CD14-positive monocyte (primary cell): ENCODE measurements around the gene CYP26A1. TPM values are rescaled to one million over a fixed set of nuclear protein-coding genes. Genes with fewer than 3 reads are reported as not detected.
A peak's percentile ranks its signal among the peaks of the same experiment; 100 is the strongest.

Experiments
- DNase-seq, 3 donors: peaks; one replicate each; pipeline ENCODE4 v3.0.0-alpha.2; 2011 to 2022
- H2AFZ ChIP-seq: 2 replicates; pipeline ENCODE4 v1.6.0; 2012; ENCODE audit warnings: mild to moderate bottlenecking, low read depth, low read length, inconsistent platforms; ENCODE audit not compliant: insufficient read depth, poor library complexity, severe bottlenecking
- H3K27ac ChIP-seq, 2 donors: 1 replicate in 1 of 2; 2 replicates in 1 of 2; pipeline ENCODE4 v1.5.1; 2012 to 2013; ENCODE audit warnings: low read length in 2 of 2, control low read depth in 1 of 2, inconsistent platforms in 1 of 2, low read depth in 1 of 2, mild to moderate bottlenecking in 1 of 2
- H3K27me3 ChIP-seq, 2 donors: one replicate each; pipeline versions ENCODE4 v1.6.0 to v1.6.1; 2011 to 2013; ENCODE audit warnings: low read length in 2 of 2; ENCODE audit not compliant: control insufficient read depth in 2 of 2, insufficient read depth in 2 of 2
- H3K36me3 ChIP-seq, 2 donors: replicated peaks in 1 of 2; 1 replicate in 1 of 2; 2 replicates in 1 of 2; pipeline versions ENCODE4 v1.5.1 to v1.6.1; 2012 to 2013; ENCODE audit warnings: low read length in 2 of 2, control low read depth in 1 of 2, inconsistent platforms in 1 of 2, mild to moderate bottlenecking in 1 of 2; ENCODE audit not compliant: insufficient read depth in 2 of 2, control insufficient read depth in 1 of 2
- H3K4me1 ChIP-seq, 2 donors: 1 replicate in 1 of 2; 2 replicates in 1 of 2; pipeline versions ENCODE4 v1.5.1 to v1.6.1; 2012 to 2013; ENCODE audit warnings: low read length in 2 of 2, control low read depth in 1 of 2, inconsistent platforms in 1 of 2, mild to moderate bottlenecking in 1 of 2, moderate library complexity in 1 of 2; ENCODE audit not compliant: insufficient read depth in 2 of 2, control insufficient read depth in 1 of 2
- H3K4me2 ChIP-seq: replicated peaks from 2 replicates; pipeline ENCODE3; 2012; ENCODE audit warnings: low read length, moderate library complexity, mild to moderate bottlenecking; ENCODE audit not compliant: poor library complexity, severe bottlenecking; ENCODE audit errors: extremely low read depth
- H3K4me3 ChIP-seq, 3 experiments: fragments of 200-600 bp in 1 of 3; sonication (generic) in 1 of 3; replicated peaks in 1 of 3; 1 replicate in 2 of 3; 2 replicates in 1 of 3; pipeline ENCODE4 v1.5.1; 2011 to 2013; ENCODE audit warnings: low read length in 3 of 3, mild to moderate bottlenecking in 3 of 3, control low read depth in 2 of 3, low read depth in 2 of 3, inconsistent platforms in 1 of 3, moderate library complexity in 1 of 3
- H3K79me2 ChIP-seq: 2 replicates; pipeline ENCODE4 v1.6.0; 2012; ENCODE audit warnings: mild to moderate bottlenecking, control low read depth, inconsistent platforms, low read length, moderate library complexity; ENCODE audit not compliant: insufficient read depth
- H3K9ac ChIP-seq: 2 replicates; pipeline ENCODE4 v1.6.0; 2017; ENCODE audit warnings: low read length, mild to moderate bottlenecking; ENCODE audit not compliant: insufficient read depth, poor library complexity, severe bottlenecking
- H3K9me3 ChIP-seq, 2 donors: replicated peaks in 1 of 2; 1 replicate in 1 of 2; 2 replicates in 1 of 2; pipeline versions ENCODE4 v1.5.1 to v1.6.1; 2012 to 2013; ENCODE audit warnings: low read length in 2 of 2, control low read depth in 1 of 2; ENCODE audit not compliant: control insufficient read depth in 1 of 2, insufficient read depth in 1 of 2
- H4K20me1 ChIP-seq: 2 replicates; pipeline ENCODE4 v1.6.0; 2012; ENCODE audit warnings: mild to moderate bottlenecking, low read length, control low read depth, moderate library complexity; ENCODE audit not compliant: insufficient read depth
- H3K27ac Mint-ChIP-seq, 7 donors: one replicate each; pipeline ENCODE4 v1.8.0; 2020; ENCODE audit warnings: mild to moderate bottlenecking in 7 of 7, mixed read lengths in 7 of 7, moderate library complexity in 6 of 7, inconsistent platforms in 2 of 7
- H3K27me3 Mint-ChIP-seq, 3 donors: one replicate each; pipeline ENCODE4 v1.8.0; 2021 to 2022; ENCODE audit warnings: low read depth in 3 of 3, mild to moderate bottlenecking in 3 of 3, mixed read lengths in 3 of 3, moderate library complexity in 3 of 3, inconsistent platforms in 1 of 3
- H3K36me3 Mint-ChIP-seq, 2 donors: one replicate each; pipeline ENCODE4 v1.8.0; 2020; ENCODE audit warnings: mixed read lengths in 2 of 2, inconsistent platforms in 1 of 2, mild to moderate bottlenecking in 1 of 2
- H3K4me1 Mint-ChIP-seq: one replicate; pipeline ENCODE4 v1.8.0; 2020; ENCODE audit warnings: mild to moderate bottlenecking, mixed read lengths
- H3K4me3 Mint-ChIP-seq, 2 donors: one replicate each; pipeline ENCODE4 v1.8.0; 2020; ENCODE audit warnings: mild to moderate bottlenecking in 2 of 2, mixed read lengths in 2 of 2, moderate library complexity in 1 of 2
- H3K9me3 Mint-ChIP-seq, 7 donors: one replicate each; pipeline ENCODE4 v1.8.0; 2020 to 2022; ENCODE audit warnings: mixed read lengths in 7 of 7, mild to moderate bottlenecking in 6 of 7, moderate library complexity in 6 of 7, inconsistent platforms in 2 of 7
- CTCF ChIP-seq: fragments of 200-600 bp; IDR thresholded peaks from one replicate; pipeline ENCODE4 v1.8.0; 2022; ENCODE audit warnings: antibody characterized with exemption, mild to moderate bottlenecking
- WGBS: methylation state at CpG from one replicate; pipeline ENCODE4 v1.1.5; 2013; ENCODE audit warnings: missing lambda C conversion rate; ENCODE audit not compliant: insufficient coverage; 5-methylcytosine and 5-hydroxymethylcytosine counted together
- intact Hi-C, 2 donors: fragments of 100-400 bp; cut with micrococcal nuclease; formaldehyde crosslinking; loops; one replicate each; pipeline versions ENCODE4 v1.15.0 to v1.15.1; 2023
- polyA plus RNA-seq, 3 donors: library from polyadenylated mRNA; depleted of rRNA in 1 of 3; unstranded in 2 of 3; stranded (reverse) in 1 of 3; fragments of 300-500 nt in 2 of 3; fragments of >200 nt in 1 of 3; fragmentation: Illumina TruSeq in 2 of 3; gene quantifications; 1 replicate in 2 of 3; 2 replicates in 1 of 3; pipeline ENCODE4 v1.2.3, GENCODE V29; 2012 to 2021

CYP26A1 gene
- polyA plus RNA-seq, 3 donors, result not detected

- H3K4me1 Mint-ChIP-seq, result peaks cover 10% of the 10 kb centered on the region
- Histone ChIP-seq H3K4me3 (no peak overlapping the region), H3K4me2 (no peak overlapping the region), H3K4me1 (no peaks in the 10 kb centered on the region), H3K79me2 (no peaks in the 10 kb centered on the region), H3K27me3 (peaks cover 0 to 5% of the 10 kb centered on the region in 2 donors), H4K20me1 (no peaks in the 10 kb centered on the region), H3K9me3 (no peaks in the 10 kb centered on the region), H3K36me3 (no peaks in the 10 kb centered on the region), H3K9ac (no peak overlapping the region), H2AFZ (no peak overlapping the region), H3K27ac (no peak overlapping the region)
- peak; percentile 44 to 68 (median 48) for DNase-seq
- peak; percentile 47 for TF ChIP-seq CTCF
- 8% methylated on average over 2 of the region's 4 CpGs for WGBS
- no peak overlapping the region for H3K4me3 Mint-ChIP-seq
- H3K27ac Mint-ChIP-seq, result peak overlapping the region in 1 of 7 donors; percentile 10
- H3K36me3 Mint-ChIP-seq, result no peaks in the 10 kb centered on the region
- H3K9me3 Mint-ChIP-seq, result no peaks in the 10 kb centered on the region
- peaks cover 4 to 21% (median 12%) of the 10 kb centered on the region in 3 donors for H3K27me3 Mint-ChIP-seq
- intact Hi-C loops, result loop anchor here (2.0 to 10.0 kb wide), 4 partner anchors 109 to 239 kb away; no protein-coding TSS in a partner anchor
Measured at GRCh38 chr10:93115661-93116383, 42.1 kb downstream of the CYP26A1 start.

- peaks cover 7% of the 10 kb centered on the region in 2 donors for H3K9me3 ChIP-seq
- TF ChIP-seq CTCF, result no peak
- H3K4me1 ChIP-seq, result peaks cover 4 to 6% of the 10 kb centered on the region in 2 donors
- H3K4me1 Mint-ChIP-seq, result peaks cover 9% of the 10 kb centered on the region
- no peaks in the 10 kb centered on the region for H3K27me3 ChIP-seq
- H3K36me3 ChIP-seq, result no peaks in the 10 kb centered on the region
- no peaks in the 10 kb centered on the region for H3K79me2 ChIP-seq
- intact Hi-C loops, result no loop called here
- H3K27me3 Mint-ChIP-seq, result peaks cover 0 to 12% (median 5%) of the 10 kb centered on the region in 3 donors
- 89% methylated on average over 3 of the region's 3 CpGs for WGBS
- H3K36me3 Mint-ChIP-seq, result no peaks in the 10 kb centered on the region
- no peak overlapping the region for H2AFZ ChIP-seq
- H3K4me3 Mint-ChIP-seq, result no peak overlapping the region
- DNase-seq, result no peak
- no peak overlapping the region for H3K4me3 ChIP-seq
- peaks cover 5 to 12% (median 7%) of the 10 kb centered on the region in 7 donors for H3K9me3 Mint-ChIP-seq
- no peaks in the 10 kb centered on the region for H4K20me1 ChIP-seq
- H3K4me2 ChIP-seq, result no peak overlapping the region
- no peak overlapping the region for H3K27ac Mint-ChIP-seq
- H3K9ac ChIP-seq, result no peak overlapping the region
- H3K27ac ChIP-seq, result no peak overlapping the region
Measured at GRCh38 chr10:93121311-93121710, 47.6 kb downstream of the CYP26A1 start.
